ENCODE measurements around the gene CYB5A. TPM values are rescaled to one million over a fixed set of nuclear protein-coding genes. Genes with fewer than 3 reads are reported as not detected.
"Not testable (repeated sequence)": the region's sequence is repeated elsewhere in the genome, so short reads cannot be mapped to it uniquely, and the experiment has no call there.

Gene CYB5A
- total RNA-seq, 1 donor from 2014 or later: 30.1 TPM

DNA sequence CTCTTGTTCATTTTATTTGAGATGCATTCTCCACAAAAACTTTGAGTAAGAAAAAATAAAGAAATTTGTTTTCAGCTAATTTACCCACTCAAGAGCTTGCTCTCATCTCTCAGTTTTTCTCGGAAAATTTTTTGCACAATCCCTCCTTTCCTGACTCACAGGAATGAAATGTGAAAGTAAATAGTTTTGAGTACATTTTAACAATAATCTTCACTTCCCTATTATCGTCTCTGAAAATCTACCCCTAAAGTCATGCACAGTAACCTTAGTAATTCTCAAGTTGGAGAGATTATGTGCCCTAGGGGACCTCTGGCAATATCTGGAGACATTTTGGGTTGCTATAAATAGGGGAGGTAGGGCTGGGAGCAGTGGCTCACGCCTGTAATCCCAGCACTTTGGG is 2.6 kb downstream of the CYB5A start:
- Mint-ChIP-seq H3K9me3 (ENCODE audit: low read depth) (no peaks in the 10 kb centered on the region), H3K4me1 (ENCODE audit: low read depth) (peaks cover 27% of the 10 kb centered on the region), H3K27ac (ENCODE audit: unreplicated experiment) (peak overlapping the region; percentile 49), H3K27me3 (ENCODE audit: low read depth) (no peaks in the 10 kb centered on the region), H3K36me3 (ENCODE audit: low read depth) (no peaks in the 10 kb centered on the region), H3K4me3 (ENCODE audit: unreplicated experiment) (no peak overlapping the region)
- no peak for DNase-seq (ENCODE audit: low spot score)
- TF ChIP-seq, protein P1, sequence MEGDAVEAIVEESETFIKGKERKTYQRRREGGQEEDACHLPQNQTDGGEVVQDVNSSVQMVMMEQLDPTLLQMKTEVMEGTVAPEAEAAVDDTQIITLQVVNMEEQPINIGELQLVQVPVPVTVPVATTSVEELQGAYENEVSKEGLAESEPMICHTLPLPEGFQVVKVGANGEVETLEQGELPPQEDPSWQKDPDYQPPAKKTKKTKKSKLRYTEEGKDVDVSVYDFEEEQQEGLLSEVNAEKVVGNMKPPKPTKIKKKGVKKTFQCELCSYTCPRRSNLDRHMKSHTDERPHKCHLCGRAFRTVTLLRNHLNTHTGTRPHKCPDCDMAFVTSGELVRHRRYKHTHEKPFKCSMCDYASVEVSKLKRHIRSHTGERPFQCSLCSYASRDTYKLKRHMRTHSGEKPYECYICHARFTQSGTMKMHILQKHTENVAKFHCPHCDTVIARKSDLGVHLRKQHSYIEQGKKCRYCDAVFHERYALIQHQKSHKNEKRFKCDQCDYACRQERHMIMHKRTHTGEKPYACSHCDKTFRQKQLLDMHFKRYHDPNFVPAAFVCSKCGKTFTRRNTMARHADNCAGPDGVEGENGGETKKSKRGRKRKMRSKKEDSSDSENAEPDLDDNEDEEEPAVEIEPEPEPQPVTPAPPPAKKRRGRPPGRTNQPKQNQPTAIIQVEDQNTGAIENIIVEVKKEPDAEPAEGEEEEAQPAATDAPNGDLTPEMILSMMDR (IDR thresholded peaks at IDR 0.05): no peak

DNA sequence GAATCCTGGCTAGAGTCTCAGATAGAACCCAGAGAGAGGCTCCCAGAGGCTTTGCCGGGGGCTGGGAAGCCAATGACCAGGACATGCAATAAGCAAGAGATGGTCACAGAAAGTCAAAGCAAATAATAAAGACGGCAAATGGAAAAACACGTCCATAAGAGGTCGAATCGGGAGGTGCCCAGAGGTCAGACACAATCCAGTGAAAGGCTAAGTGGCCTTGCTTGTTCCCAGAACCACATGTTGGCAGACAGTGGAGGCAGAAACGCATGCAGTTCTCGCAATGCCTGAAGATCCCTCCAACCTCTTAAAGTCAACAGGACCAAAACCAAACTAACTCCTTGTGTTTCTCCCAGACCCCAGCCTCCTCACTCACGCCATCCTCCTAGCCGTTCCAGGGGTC is 3.0 kb downstream of the CYB5A start:
- H3K4me1 Mint-ChIP-seq (ENCODE audit: low read depth): peaks cover 27% of the 10 kb centered on the region

DNA sequence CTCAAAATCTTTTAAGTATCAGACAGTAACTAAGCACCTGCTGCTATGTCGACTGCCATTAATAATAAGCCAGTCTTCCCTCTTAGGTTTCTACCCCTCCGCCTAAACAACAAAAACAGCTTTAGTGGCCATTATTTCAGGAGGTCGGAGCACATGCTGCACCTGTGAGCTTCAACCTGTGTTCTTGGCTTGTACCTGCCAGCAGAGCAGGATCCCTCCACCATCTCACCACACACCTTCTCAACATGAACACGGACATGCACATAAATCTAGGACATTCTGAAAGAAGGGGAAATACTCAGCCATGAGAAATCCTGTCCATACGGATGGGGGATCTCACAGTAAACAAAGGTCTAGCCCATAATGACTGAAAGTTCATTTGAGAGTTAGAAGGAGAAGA is 3.7 kb downstream of the CYB5A start:
- TF ChIP-seq, protein P1 (IDR thresholded peaks at IDR 0.05): no peak
- H3K9me3 Mint-ChIP-seq (ENCODE audit: low read depth): no peaks in the 10 kb centered on the region
- DNase-seq (ENCODE audit: low spot score): no peak
- H3K27ac Mint-ChIP-seq (ENCODE audit: unreplicated experiment): no peak overlapping the region
- no peak overlapping the region for H3K4me3 Mint-ChIP-seq (ENCODE audit: unreplicated experiment)
- H3K4me1 Mint-ChIP-seq (ENCODE audit: low read depth): peaks cover 27% of the 10 kb centered on the region
- no peaks in the 10 kb centered on the region for H3K36me3 Mint-ChIP-seq (ENCODE audit: low read depth)
- H3K27me3 Mint-ChIP-seq (ENCODE audit: low read depth): no peaks in the 10 kb centered on the region

More for the DNA sequence above, 3.0 kb downstream of the CYB5A start:
- H3K9me3 Mint-ChIP-seq (ENCODE audit: low read depth): no peaks in the 10 kb centered on the region
- no peak for DNase-seq (ENCODE audit: low spot score)
- no peaks in the 10 kb centered on the region for H3K27me3 Mint-ChIP-seq (ENCODE audit: low read depth)
- no peaks in the 10 kb centered on the region for H3K36me3 Mint-ChIP-seq (ENCODE audit: low read depth)
- no peak overlapping the region for H3K4me3 Mint-ChIP-seq (ENCODE audit: unreplicated experiment)
- peak overlapping the region; percentile 49 for H3K27ac Mint-ChIP-seq (ENCODE audit: unreplicated experiment)
- TF ChIP-seq, protein P1 (IDR thresholded peaks at IDR 0.05): no peak

DNA sequence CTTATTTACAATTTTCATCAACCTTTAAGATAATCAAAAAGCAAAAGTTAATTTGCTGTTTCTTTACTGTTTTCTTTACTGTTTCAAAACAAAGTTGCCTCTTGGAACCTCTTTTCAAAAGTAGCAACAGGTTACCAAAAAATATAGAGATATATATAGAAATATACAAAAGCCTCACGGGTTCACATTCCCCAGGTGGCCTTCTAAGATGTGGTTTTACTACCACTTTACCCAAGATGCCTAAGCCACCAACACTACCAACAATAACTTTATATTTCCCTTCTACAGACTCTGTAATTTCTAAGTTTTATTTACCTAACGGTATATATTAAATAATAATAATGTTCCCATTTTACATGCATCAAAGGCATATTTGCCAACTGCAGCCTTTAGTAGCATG is 4.9 kb downstream of the CYB5A start:
- H3K36me3 Mint-ChIP-seq (ENCODE audit: low read depth): no peaks in the 10 kb centered on the region
- no peaks in the 10 kb centered on the region for H3K9me3 Mint-ChIP-seq (ENCODE audit: low read depth)
- H3K27ac Mint-ChIP-seq (ENCODE audit: unreplicated experiment): no peak overlapping the region
- peaks cover 18% of the 10 kb centered on the region for H3K4me1 Mint-ChIP-seq (ENCODE audit: low read depth)
- H3K4me3 Mint-ChIP-seq (ENCODE audit: unreplicated experiment): no peak overlapping the region
- DNase-seq (ENCODE audit: low spot score): no peak
- TF ChIP-seq, protein P1 (IDR thresholded peaks at IDR 0.05): no peak
- H3K27me3 Mint-ChIP-seq (ENCODE audit: low read depth): no peaks in the 10 kb centered on the region

DNA sequence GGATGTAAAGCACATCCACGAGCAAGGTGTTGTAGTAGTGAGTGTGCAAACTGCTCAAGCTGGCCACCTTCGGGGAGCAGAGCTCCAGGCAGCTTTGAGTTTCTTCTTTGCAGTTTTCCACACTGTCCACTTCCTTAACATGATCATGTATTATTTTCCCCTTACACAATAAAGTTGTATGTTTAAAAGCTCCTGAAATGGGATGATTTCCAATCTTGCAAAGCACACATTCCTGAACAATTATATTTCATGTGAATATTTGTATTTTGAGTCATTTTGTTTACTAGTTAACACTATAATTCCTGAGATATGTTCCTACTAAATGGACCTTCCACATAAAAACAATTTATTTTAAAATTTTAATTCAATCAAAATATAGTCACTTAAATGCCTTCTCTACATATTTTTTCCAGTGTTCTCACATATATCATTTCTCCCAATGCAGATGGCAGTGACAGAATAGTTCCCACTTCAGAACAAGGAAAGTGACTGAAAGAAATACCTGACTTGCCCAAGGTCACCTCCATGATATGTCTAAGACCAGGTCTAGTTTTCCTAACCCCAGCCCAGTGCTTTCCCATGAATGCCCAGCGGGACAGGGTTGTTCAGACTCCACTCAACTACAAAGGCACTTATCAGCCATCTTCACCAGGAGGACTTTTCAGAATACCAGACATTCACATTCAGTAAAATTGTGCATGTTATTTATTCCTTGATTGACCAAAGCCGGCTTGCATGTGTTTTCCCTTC is 5.5 kb downstream of the CYB5A start:
- no peaks in the 10 kb centered on the region for H3K36me3 Mint-ChIP-seq (ENCODE audit: low read depth)
- no peak overlapping the region for H3K27ac Mint-ChIP-seq (ENCODE audit: unreplicated experiment)
- no peaks in the 10 kb centered on the region for H3K27me3 Mint-ChIP-seq (ENCODE audit: low read depth)
- DNase-seq (ENCODE audit: low spot score): no peak
- H3K4me3 Mint-ChIP-seq (ENCODE audit: unreplicated experiment): no peak overlapping the region
- H3K4me1 Mint-ChIP-seq (ENCODE audit: low read depth): peaks cover 14% of the 10 kb centered on the region
- no peaks in the 10 kb centered on the region for H3K9me3 Mint-ChIP-seq (ENCODE audit: low read depth)
- TF ChIP-seq, protein P1 (IDR thresholded peaks at IDR 0.05): no peak

DNA sequence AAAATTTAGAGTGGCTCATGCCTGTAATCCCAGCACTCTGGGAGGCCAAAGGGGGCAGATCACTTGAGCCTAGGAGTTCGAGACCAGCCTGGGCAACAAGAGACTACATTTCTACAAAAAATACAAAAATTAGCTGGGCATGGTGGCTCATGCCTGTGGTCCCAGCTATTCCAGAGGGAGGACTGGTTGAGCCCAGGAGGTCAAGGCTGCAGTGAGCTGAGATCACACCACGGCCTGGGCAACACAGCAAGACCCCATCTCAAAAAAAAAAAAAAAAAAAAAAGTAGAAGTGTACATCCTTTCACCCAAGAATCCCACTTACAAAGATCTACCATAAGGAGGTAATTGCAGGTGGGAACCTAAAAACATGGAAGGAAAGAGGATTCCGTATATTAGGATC is 6.2 kb downstream of the CYB5A start:
- not testable (repeated sequence) for H3K27me3 Mint-ChIP-seq (ENCODE audit: low read depth); H3K9me3 Mint-ChIP-seq (ENCODE audit: low read depth); H3K4me3 Mint-ChIP-seq (ENCODE audit: unreplicated experiment); H3K27ac Mint-ChIP-seq (ENCODE audit: unreplicated experiment); H3K36me3 Mint-ChIP-seq (ENCODE audit: low read depth); DNase-seq (ENCODE audit: low spot score)
- peaks cover 14% of the 10 kb centered on the region for H3K4me1 Mint-ChIP-seq (ENCODE audit: low read depth)

Measured in chondrocyte (in vitro differentiated cells).